HG03135 (cell line): Measurements from ENCODE around the gene WDR73.

Experiments used
- ATAC-seq: cut with Tn5 transposase; IDR thresholded peaks from one replicate; pipeline ENCODE4 v1.9.1; 2021; ENCODE audit warnings: mild to moderate bottlenecking, moderate library complexity; ENCODE audit not compliant: unreplicated experiment

The WDR73 gene

GRCh38 chr15:84621358-84621979, 32.6 kb downstream of the WDR73 start:
- ATAC-seq, result no peak

GRCh38 chr15:84620626-84621025, 33.5 kb downstream of the WDR73 start:
- no peak for ATAC-seq

GRCh38 chr15:84616235-84616634, 37.8 kb downstream of the WDR73 start:
- ATAC-seq, result no peak

GRCh38 chr15:84611631-84612030, 42.5 kb downstream of the WDR73 start:
- ATAC-seq, result no peak

GRCh38 chr15:84609818-84610525, 44.1 kb downstream of the WDR73 start:
- no peak for ATAC-seq

- ATAC-seq, result no peak
Observed at GRCh38 chr15:84608707-84609284, 45.3 kb downstream of the WDR73 start.

- ATAC-seq, result no peak
Observed at GRCh38 chr15:84606653-84607120, 47.4 kb downstream of the WDR73 start.

- no peak for ATAC-seq
Observed at GRCh38 chr15:84605554-84605882, 48.6 kb downstream of the WDR73 start.

- ATAC-seq, result no peak
Observed at GRCh38 chr15:84604826-84605553, 49.1 kb downstream of the WDR73 start.

GRCh38 chr15:84603630-84604379, 50.3 kb downstream of the WDR73 start:
- no peak for ATAC-seq

- no peak for ATAC-seq
Observed at GRCh38 chr15:84601555-84601838, 52.6 kb downstream of the WDR73 start.

- peak; percentile 94 for ATAC-seq
Observed at GRCh38 chr15:84600687-84601554, 53.2 kb downstream of the WDR73 start, which contains the start of gene ZSCAN2. TSS of gene ZSCAN2 (plus strand) at chr15:84601009. CDS start at chr15:84603928, 2,919 bp downstream.

- ATAC-seq, result peak; percentile 7
Observed at GRCh38 chr15:84600331-84600686, 53.8 kb downstream of the WDR73 start.

- ATAC-seq, result no peak
Observed at GRCh38 chr15:84599906-84600305, 54.2 kb downstream of the WDR73 start.

GRCh38 chr15:84598993-84599392, 55.1 kb downstream of the WDR73 start:
- ATAC-seq, result no peak

- ATAC-seq, result peak; percentile 47
Observed at GRCh38 chr15:84598250-84598649, 55.8 kb downstream of the WDR73 start.

GRCh38 chr15:84597296-84597695, 56.8 kb downstream of the WDR73 start:
- no peak for ATAC-seq

GRCh38 chr15:84595660-84596059, 58.4 kb downstream of the WDR73 start:
- no peak for ATAC-seq

GRCh38 chr15:84594617-84595290, 59.3 kb downstream of the WDR73 start:
- no peak for ATAC-seq

GRCh38 chr15:84591815-84592214, 62.3 kb downstream of the WDR73 start:
- no peak for ATAC-seq
